Esophagus squamous epithelium (tissue), 4 donors: ENCODE data around the gene MDH1.

ENCODE experiments used
- POLR2A ChIP-seq, 4 donors: fragments of 450-650 bp; IDR thresholded peaks; one replicate each; pipeline ENCODE4 v1.6.1; 2017; ENCODE audit warnings: antibody characterized with exemption in 4 of 4, mild to moderate bottlenecking in 4 of 4, moderate library complexity in 3 of 4
- TF ChIP-seq, protein P1 (sequence below), 6 experiments: fragments of 450-650 bp in 4 of 6; fragments of 200-600 bp in 2 of 6; sonication (generic) in 2 of 6; IDR thresholded peaks; one replicate each; pipeline ENCODE4 v1.5.1; 2016 to 2019; ENCODE audit warnings: antibody characterized with exemption in 6 of 6, mild to moderate bottlenecking in 4 of 6, moderate library complexity in 4 of 6

DNA sequence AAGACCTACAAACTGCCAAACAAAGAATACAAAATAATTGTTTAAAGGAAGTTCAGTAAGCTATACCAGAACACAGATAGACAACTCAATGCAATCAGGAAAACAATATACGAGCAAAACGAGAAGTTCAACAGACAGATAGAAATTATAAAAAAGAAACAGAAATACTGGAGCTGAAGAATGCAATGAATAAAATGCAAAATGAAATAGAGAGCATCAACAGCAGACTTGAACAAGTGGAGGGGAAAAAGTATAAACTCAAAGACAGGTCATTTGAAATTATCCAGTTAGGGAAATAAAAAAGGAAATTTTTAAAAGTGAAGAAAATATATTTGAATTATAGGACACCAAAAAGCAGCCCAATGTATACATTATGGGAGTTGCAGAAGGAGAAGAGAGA, 43.6 kb downstream of the MDH1 start:
- TF ChIP-seq, protein P1, sequence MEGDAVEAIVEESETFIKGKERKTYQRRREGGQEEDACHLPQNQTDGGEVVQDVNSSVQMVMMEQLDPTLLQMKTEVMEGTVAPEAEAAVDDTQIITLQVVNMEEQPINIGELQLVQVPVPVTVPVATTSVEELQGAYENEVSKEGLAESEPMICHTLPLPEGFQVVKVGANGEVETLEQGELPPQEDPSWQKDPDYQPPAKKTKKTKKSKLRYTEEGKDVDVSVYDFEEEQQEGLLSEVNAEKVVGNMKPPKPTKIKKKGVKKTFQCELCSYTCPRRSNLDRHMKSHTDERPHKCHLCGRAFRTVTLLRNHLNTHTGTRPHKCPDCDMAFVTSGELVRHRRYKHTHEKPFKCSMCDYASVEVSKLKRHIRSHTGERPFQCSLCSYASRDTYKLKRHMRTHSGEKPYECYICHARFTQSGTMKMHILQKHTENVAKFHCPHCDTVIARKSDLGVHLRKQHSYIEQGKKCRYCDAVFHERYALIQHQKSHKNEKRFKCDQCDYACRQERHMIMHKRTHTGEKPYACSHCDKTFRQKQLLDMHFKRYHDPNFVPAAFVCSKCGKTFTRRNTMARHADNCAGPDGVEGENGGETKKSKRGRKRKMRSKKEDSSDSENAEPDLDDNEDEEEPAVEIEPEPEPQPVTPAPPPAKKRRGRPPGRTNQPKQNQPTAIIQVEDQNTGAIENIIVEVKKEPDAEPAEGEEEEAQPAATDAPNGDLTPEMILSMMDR (IDR thresholded peaks at IDR 0.05), result peak in 1 of 6 experiments; percentile 7
- TF ChIP-seq POLR2A (IDR thresholded peaks at IDR 0.05), result no peak
